ENCODE data around the gene PHACTR1. TPM values are rescaled to one million over a fixed set of nuclear protein-coding genes. Genes with fewer than 3 reads are reported as not detected.

Gene PHACTR1
- total RNA-seq, result 1 to 10 TPM; 1.5 to 3.6 (median 2.5) TPM

- TF ChIP-seq POLR2A (IDR thresholded peaks at IDR 0.05), result no peak
- TF ChIP-seq CTCF (IDR thresholded peaks at IDR 0.05), result no peak
- intact Hi-C loops (cut with DNase I; ENCODE audit: low total_unique reads), result no loop called here
Measured at GRCh38 chr6:12716298-12716916, at the start of gene PHACTR1. Gene PHACTR1, plus strand, starts transcription at chr6:12716767.

GRCh38 chr6:12666886-12667285, 49.7 kb upstream of the PHACTR1 start:
- H3K4me3 ChIP-seq (ENCODE audit: low read depth, poor library complexity, severe bottlenecking), result no peak overlapping the region
- TF ChIP-seq POLR2A (IDR thresholded peaks at IDR 0.05), result no peak
- DNase-seq (ENCODE audit: low spot score in 2 of 2), result no peak
- intact Hi-C loops (cut with DNase I; ENCODE audit: low total_unique reads), result no loop called here
- WGBS, 2 donors, result 64 to 83% methylated on average over 1 of the region's 1 CpG

More at GRCh38 chr6:12716298-12716916, at the start of gene PHACTR1:
- DNase-seq (ENCODE audit: low spot score in 2 of 2), result no peak
- no peak within 1 kb of the TSS for H3K4me3 ChIP-seq (ENCODE audit: low read depth, poor library complexity, severe bottlenecking)
- WGBS, 2 donors, result 71 to 73% methylated on average over 10 of the region's 10 CpGs

- intact Hi-C loops (cut with DNase I; ENCODE audit: low total_unique reads), result no loop called here
- WGBS, 2 donors, result 74 to 79% methylated on average over 5 of the region's 5 CpGs
- DNase-seq (ENCODE audit: low spot score in 2 of 2), result no peak
- TF ChIP-seq CTCF (IDR thresholded peaks at IDR 0.05), result no peak
- no peak for TF ChIP-seq POLR2A (IDR thresholded peaks at IDR 0.05)
- H3K4me3 ChIP-seq (ENCODE audit: low read depth, poor library complexity, severe bottlenecking), result no peak overlapping the region
Measured at GRCh38 chr6:12675931-12676330, 40.6 kb upstream of the PHACTR1 start.

- intact Hi-C loops (cut with DNase I; ENCODE audit: low total_unique reads), result no loop called here
- H3K4me3 ChIP-seq (ENCODE audit: low read depth, poor library complexity, severe bottlenecking), result no peak overlapping the region
- no peak for DNase-seq (ENCODE audit: low spot score in 2 of 2)
- no peak for TF ChIP-seq CTCF (IDR thresholded peaks at IDR 0.05)
- no peak for TF ChIP-seq POLR2A (IDR thresholded peaks at IDR 0.05)
- 81 to 85% methylated on average over 3 of the region's 3 CpGs for WGBS, 2 donors
Measured at GRCh38 chr6:12679341-12679740, 37.2 kb upstream of the PHACTR1 start.

GRCh38 chr6:12693122-12693521, 23.4 kb upstream of the PHACTR1 start:
- intact Hi-C loops (cut with DNase I; ENCODE audit: low total_unique reads), result no loop called here
- 77 to 95% methylated on average over 1 of the region's 1 CpG for WGBS, 2 donors
- TF ChIP-seq CTCF (IDR thresholded peaks at IDR 0.05) (no peak), POLR2A (IDR thresholded peaks at IDR 0.05) (no peak)
- DNase-seq (ENCODE audit: low spot score in 2 of 2), result no peak
- no peak overlapping the region for H3K4me3 ChIP-seq (ENCODE audit: low read depth, poor library complexity, severe bottlenecking)

GRCh38 chr6:12698298-12698697, 18.3 kb upstream of the PHACTR1 start:
- TF ChIP-seq POLR2A (IDR thresholded peaks at IDR 0.05) (no peak), CTCF (IDR thresholded peaks at IDR 0.05) (no peak)
- WGBS, 2 donors, result 75 to 96% methylated on average over 4 of the region's 4 CpGs
- intact Hi-C loops (cut with DNase I; ENCODE audit: low total_unique reads), result no loop called here
- DNase-seq (ENCODE audit: low spot score in 2 of 2), result no peak
- H3K4me3 ChIP-seq (ENCODE audit: low read depth, poor library complexity, severe bottlenecking), result no peak overlapping the region

All from lower leg skin (tissue), 4 donors.